GM12801 (cell line): ENCODE results near the gene HDGF.

Experiments
- CTCF ChIP-seq: IDR thresholded peaks from one replicate; pipeline ENCODE4 v1.5.1; 2011; ENCODE audit warnings: control low read depth; ENCODE audit not compliant: insufficient read length; ENCODE audit errors: extremely low read depth

The HDGF gene

GRCh38 chr1:156746728-156747631, 4.5 kb downstream of the HDGF start:
- no peak for TF ChIP-seq CTCF

- TF ChIP-seq CTCF, result no peak
Observed at GRCh38 chr1:156746406-156746727, 5.1 kb downstream of the HDGF start.

GRCh38 chr1:156745881-156746280, 5.6 kb downstream of the HDGF start:
- no peak for TF ChIP-seq CTCF

GRCh38 chr1:156744786-156745419, 6.6 kb downstream of the HDGF start:
- TF ChIP-seq CTCF, result no peak

GRCh38 chr1:156744344-156744743, 7.1 kb downstream of the HDGF start:
- no peak for TF ChIP-seq CTCF

- no peak for TF ChIP-seq CTCF
Observed at GRCh38 chr1:156743367-156744302, 7.8 kb downstream of the HDGF start.

- no peak for TF ChIP-seq CTCF
Observed at GRCh38 chr1:156742801-156743200, 8.7 kb downstream of the HDGF start.
